Sigmoid colon (tissue), 7 donors: ENCODE measurements around the gene CISD3. TPM values are rescaled to one million over a fixed set of nuclear protein-coding genes. Genes with fewer than 3 reads are reported as not detected.

Experiments
- DNase-seq: peaks from one replicate; pipeline ENCODE4 v3.0.0-alpha.2; 2019
- H3K27ac ChIP-seq, 4 donors: fragments of 200-600 bp; sonication (generic); one replicate each; pipeline ENCODE4 v1.5.1; 2016 to 2019; ENCODE audit warnings: mild to moderate bottlenecking in 1 of 4
- H3K27me3 ChIP-seq, 3 donors: fragments of 200-600 bp; sonication (generic); one replicate each; pipeline ENCODE4 v1.5.1; 2019; ENCODE audit warnings: mild to moderate bottlenecking in 1 of 3
- H3K36me3 ChIP-seq, 4 donors: fragments of 200-600 bp; sonication (generic); one replicate each; pipeline ENCODE4 v1.5.1; 2016 to 2019
- H3K4me1 ChIP-seq, 4 donors: fragments of 200-600 bp; sonication (generic); one replicate each; pipeline ENCODE4 v1.5.1; 2017 to 2019
- H3K4me3 ChIP-seq, 4 donors: fragments of 200-600 bp; sonication (generic); one replicate each; pipeline ENCODE4 v1.5.1; 2017 to 2019; ENCODE audit warnings: mild to moderate bottlenecking in 2 of 4, moderate library complexity in 1 of 4
- H3K9me3 ChIP-seq, 4 donors: fragments of 200-600 bp in 3 of 4; sonication (generic) in 3 of 4; one replicate each; pipeline versions ENCODE4 v1.5.1 to v1.6.1; 2013 to 2019
- CTCF ChIP-seq, 4 experiments: fragments of 450-650 bp in 3 of 4; fragments of 200-600 bp in 1 of 4; IDR thresholded peaks; one replicate each; pipeline ENCODE4 v1.5.1; 2016 to 2019; ENCODE audit warnings: antibody characterized with exemption in 4 of 4, mild to moderate bottlenecking in 3 of 4, moderate library complexity in 2 of 4
- EP300 ChIP-seq, 4 donors: sonication (generic); formaldehyde crosslinking; IDR thresholded peaks; one replicate each; pipeline ENCODE4 v1.6.1; 2017; ENCODE audit warnings: antibody characterized with exemption in 4 of 4
- POLR2A ChIP-seq, 2 donors: fragments of 450-650 bp; IDR thresholded peaks; one replicate each; pipeline ENCODE4 v1.6.1; 2016; ENCODE audit warnings: antibody characterized with exemption in 2 of 2, mild to moderate bottlenecking in 2 of 2, moderate library complexity in 2 of 2
- POLR2AphosphoS5 ChIP-seq, 4 donors: sonication (generic); formaldehyde crosslinking; IDR thresholded peaks; one replicate each; pipeline ENCODE4 v1.6.1; 2017; ENCODE audit warnings: antibody characterized with exemption in 4 of 4
- WGBS, 2 donors: extraction: QIAGEN DNeasy Blood & Tissue Kit; methylation state at CpG; one replicate each; pipeline ENCODE4 v1.1.7; 2013; 5-methylcytosine and 5-hydroxymethylcytosine counted together
- intact Hi-C: fragments of 100-400 bp; cut with DNase I; formaldehyde crosslinking; loops from one replicate; pipeline ENCODE4 v1.15.1; 2023
- polyA plus RNA-seq, 3 donors: library from polyadenylated mRNA; stranded (reverse); fragments of 200-250 nt; gene quantifications; one replicate each; pipeline ENCODE4 v1.2.3, GENCODE V29; 2013
- total RNA-seq, 4 donors: library from RNA; depleted of rRNA; stranded (reverse); fragments of >200 nt; gene quantifications; one replicate each; pipeline ENCODE4 v1.1.0, GENCODE V29; 2016
- donor health status: healthy with polysubstance abuse.
- donor health status: Bipolar disorder and iron deficiency.
- donor health status: healthy.

The CISD3 gene
- total and polyA plus RNA-seq, 7 donors: 9.2 to 115 (median 19.3) TPM

DNA sequence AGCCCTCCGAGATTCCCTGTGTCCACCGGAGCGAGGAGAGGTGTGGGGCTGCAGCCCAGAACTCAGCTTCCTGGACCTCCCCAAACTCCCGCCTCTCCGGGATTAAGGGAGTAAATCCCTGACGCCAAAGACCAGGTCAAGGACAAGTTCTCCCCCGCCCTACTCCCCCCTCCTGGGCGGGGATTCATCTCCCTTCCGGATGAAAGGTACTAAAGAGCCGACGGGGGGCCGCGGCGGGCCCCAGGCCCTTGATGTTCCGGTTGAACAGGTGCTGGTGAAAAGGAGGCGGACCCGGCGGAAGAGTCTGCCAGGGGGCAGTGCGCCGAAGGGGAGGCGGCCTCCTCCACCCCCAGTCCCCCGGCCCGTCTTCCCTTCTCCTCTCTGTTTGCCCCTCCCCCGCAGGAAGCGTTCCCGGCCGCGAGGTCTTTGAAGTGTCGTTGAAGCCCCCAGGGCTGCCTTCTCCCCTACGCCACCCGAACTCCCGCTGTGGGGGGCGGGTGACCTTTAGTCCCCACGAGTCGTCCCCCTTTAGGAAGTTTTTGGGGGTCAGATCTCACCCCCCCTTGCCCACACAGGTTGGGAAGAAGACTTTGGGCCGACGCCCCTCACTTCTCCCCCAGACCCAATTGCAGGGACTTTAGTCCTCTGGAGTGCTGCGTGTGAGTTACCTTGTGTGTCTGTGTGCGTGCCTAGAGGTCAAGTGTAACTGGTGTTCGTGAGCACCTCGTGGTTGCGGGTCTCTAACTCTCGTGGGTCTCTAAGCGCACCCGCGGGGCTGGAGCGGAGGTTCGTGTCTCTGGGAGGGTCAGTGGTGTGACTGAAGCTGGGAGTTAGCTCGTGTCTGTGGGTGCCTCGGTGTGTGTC, 26.2 kb upstream of the CISD3 start:
- Histone ChIP-seq H3K4me1 (peaks cover 0 to 53% (median 33%) of the 10 kb centered on the region in 4 donors), H3K36me3 (peaks cover 0 to 21% (median 5%) of the 10 kb centered on the region in 4 donors), H3K4me3 (peak overlapping the region; percentile 74 to 98 (median 96)), H3K27ac (peak overlapping the region; percentile 92 to 99 (median 96)), H3K27me3 (no peaks in the 10 kb centered on the region), H3K9me3 (no peaks in the 10 kb centered on the region)
- WGBS, 2 donors: 1% methylated on average over 50 of the region's 50 CpGs
- intact Hi-C loops: loop anchor here (2.0 kb wide), 1 partner anchor 27 kb away; no protein-coding TSS in a partner anchor
- TF ChIP-seq POLR2A (IDR thresholded peaks at IDR 0.05) (peak; percentile 35 to 52), CTCF (IDR thresholded peaks at IDR 0.05) (no peak), EP300 (IDR thresholded peaks at IDR 0.05) (peak in 1 of 4 donors; percentile 21), POLR2AphosphoS5 (IDR thresholded peaks at IDR 0.05) (peak; percentile 37 to 63 (median 51))
- peak; percentile 90 for DNase-seq

- Histone ChIP-seq H3K9me3 (no peaks in the 10 kb centered on the region), H3K4me1 (peaks cover 0 to 53% (median 33%) of the 10 kb centered on the region in 4 donors), H3K36me3 (peaks cover 0 to 30% (median 10%) of the 10 kb centered on the region in 4 donors), H3K27me3 (no peaks in the 10 kb centered on the region), H3K27ac (peak within 1 kb of the TSS; percentile 92 to 99 (median 96)), H3K4me3 (peak within 1 kb of the TSS; percentile 81 to 98 (median 96))
- DNase-seq: peak; percentile 91
- 1% methylated on average over 100 of the region's 100 CpGs for WGBS, 2 donors
- TF ChIP-seq EP300 (IDR thresholded peaks at IDR 0.05) (no peak), POLR2AphosphoS5 (IDR thresholded peaks at IDR 0.05) (peak in 3 of 4 donors; percentile 47 to 73 (median 57))
- intact Hi-C loops: loop anchor here (2.0 kb wide), 1 partner anchor 28 kb away; no protein-coding TSS in a partner anchor
Observed at GRCh38 chr17:38704606-38705522, 25.3 kb upstream of the CISD3 start, which contains the start of gene MLLT6. Gene MLLT6, plus strand, starts transcription at chr17:38705273. Its CDS starts 360 bp downstream, at chr17:38705633.

- no peak for DNase-seq
- H3K27ac ChIP-seq: peak overlapping the region; percentile 92 to 99 (median 96)
- no peaks in the 10 kb centered on the region for H3K27me3 ChIP-seq
- WGBS, 2 donors: 0% methylated on average over 30 to 31 of the region's 32 CpGs
- H3K9me3 ChIP-seq: no peaks in the 10 kb centered on the region
- H3K4me1 ChIP-seq: peaks cover 0 to 53% (median 33%) of the 10 kb centered on the region in 4 donors
- peaks cover 0 to 36% (median 13%) of the 10 kb centered on the region in 4 donors for H3K36me3 ChIP-seq
- no peak for TF ChIP-seq POLR2AphosphoS5 (IDR thresholded peaks at IDR 0.05)
- no peak for TF ChIP-seq CTCF (IDR thresholded peaks at IDR 0.05)
- no peak for TF ChIP-seq POLR2A (IDR thresholded peaks at IDR 0.05)
- TF ChIP-seq EP300 (IDR thresholded peaks at IDR 0.05): no peak
- H3K4me3 ChIP-seq: peak overlapping the region; percentile 81 to 98 (median 96)
- intact Hi-C loops: loop anchor here (2.0 kb wide), 1 partner anchor 29 kb away; no protein-coding TSS in a partner anchor
Observed at GRCh38 chr17:38705523-38705802, 24.7 kb upstream of the CISD3 start.

DNA sequence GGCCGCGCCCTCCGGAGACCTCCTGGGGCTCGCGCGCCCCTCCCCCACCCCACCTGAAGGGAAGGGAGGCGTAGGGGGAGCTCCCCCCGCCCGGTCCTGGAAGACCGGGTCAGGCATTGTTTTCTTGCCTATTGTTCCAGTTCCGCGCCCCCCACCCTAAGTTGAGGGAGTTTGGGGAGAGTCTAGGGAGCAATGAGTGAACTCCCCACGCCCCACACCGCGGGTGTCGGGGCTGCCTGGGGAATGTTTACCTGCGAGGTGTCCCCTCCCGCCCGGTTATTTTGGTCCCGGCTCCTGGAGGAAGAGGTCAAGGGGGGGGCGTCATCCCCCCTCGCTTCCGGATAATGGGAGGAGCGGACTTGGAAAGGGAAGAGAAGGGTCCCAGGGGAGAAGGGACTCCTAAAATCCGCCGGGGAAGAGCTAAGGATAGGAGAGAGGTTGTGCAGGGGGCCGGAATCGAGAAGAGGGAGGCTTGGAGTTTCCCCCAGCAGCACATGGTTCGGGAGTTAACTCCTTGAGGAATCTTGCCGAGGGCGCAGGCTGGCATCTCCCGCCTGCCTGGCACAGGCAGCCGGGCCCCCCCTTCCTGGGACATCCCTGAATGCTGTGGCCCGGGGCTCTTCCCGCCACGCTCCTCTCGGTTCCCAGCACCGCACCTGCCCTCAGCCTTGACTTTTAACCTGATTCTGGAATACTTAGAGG, 24.2 kb upstream of the CISD3 start:
- WGBS, 2 donors: 1% methylated on average over 38 of the region's 38 CpGs
- H3K27ac ChIP-seq: peak overlapping the region; percentile 92 to 99 (median 96)
- H3K36me3 ChIP-seq: peaks cover 0 to 40% (median 14%) of the 10 kb centered on the region in 4 donors
- no peak for TF ChIP-seq EP300 (IDR thresholded peaks at IDR 0.05)
- peak in 2 of 4 donors; percentile 33 to 35 for TF ChIP-seq POLR2AphosphoS5 (IDR thresholded peaks at IDR 0.05)
- H3K9me3 ChIP-seq: no peaks in the 10 kb centered on the region
- peak; percentile 87 for DNase-seq
- H3K4me3 ChIP-seq: peak overlapping the region; percentile 81 to 98 (median 96)
- intact Hi-C loops: loop anchor here (2.0 kb wide), 2 partner anchors 23 to 29 kb away; no protein-coding TSS in a partner anchor
- H3K27me3 ChIP-seq: no peaks in the 10 kb centered on the region
- H3K4me1 ChIP-seq: peaks cover 0 to 53% (median 32%) of the 10 kb centered on the region in 4 donors
